ENCODE data around the gene GID4.

Gene GID4

DNA sequence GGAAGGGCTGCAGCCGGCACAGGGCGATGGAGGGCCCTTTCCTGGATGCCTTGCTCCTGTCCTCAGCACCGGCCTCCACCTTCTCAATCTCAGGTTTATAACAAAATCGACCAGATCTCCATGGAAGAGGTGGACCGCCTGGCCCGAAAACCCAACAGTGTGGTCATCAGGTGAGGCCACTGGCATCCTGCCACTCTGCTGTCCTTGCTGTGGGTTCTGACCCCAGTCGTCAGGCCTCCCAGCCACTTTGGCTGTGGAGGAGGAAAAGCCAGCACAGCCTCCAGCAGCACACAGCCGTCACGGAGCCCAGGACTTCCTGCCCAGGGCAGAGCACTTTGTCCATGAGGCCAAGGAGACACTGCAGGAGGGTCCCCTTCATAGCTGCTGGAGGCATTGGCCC lies 62.6 kb downstream of the GID4 start:
- DNase-seq (ENCODE audit: low read depth in 2 of 2): no peak

DNA sequence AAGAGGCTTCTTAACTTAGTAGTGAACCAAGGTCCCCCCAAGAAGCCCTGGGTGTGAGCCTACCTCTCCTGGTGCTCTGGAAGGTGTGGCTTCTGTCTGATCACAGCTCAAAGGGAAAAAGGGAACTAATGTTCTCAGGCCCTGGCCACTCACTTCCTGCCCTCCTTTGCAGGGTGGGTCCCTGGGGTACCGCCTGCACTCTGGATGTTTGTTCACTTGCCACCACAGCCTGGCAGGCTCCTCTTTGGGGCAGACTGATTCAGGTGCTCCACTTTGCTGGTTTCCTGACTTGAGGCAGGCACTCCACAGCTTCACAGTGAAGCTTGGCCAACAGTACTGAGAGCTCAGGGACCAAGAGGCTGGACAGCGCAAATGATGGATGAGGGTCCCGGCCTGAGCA lies 63.4 kb downstream of the GID4 start:
- no peak for DNase-seq (ENCODE audit: low read depth in 2 of 2)

DNA sequence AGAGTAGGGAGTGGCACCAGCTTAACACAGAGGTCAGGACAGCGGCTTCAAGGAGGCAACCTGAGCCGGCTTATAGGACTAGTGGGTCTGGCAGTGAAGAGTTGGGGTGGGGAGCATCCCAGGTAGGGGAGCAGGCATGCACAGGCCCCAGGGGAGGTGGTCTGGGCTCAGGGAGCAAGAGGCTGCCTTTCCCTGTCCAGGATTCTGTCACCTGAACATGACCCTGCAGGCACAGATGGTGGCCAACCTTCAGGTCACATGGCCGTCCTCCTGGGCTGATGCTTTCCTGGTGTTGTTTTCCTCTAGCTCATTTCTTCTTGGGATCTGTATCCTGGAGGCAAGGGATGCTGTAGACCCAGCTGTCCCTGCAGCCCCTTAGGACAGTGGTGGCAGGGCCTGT lies 65.8 kb downstream of the GID4 start:
- no peak for DNase-seq (ENCODE audit: low read depth in 2 of 2)

DNA sequence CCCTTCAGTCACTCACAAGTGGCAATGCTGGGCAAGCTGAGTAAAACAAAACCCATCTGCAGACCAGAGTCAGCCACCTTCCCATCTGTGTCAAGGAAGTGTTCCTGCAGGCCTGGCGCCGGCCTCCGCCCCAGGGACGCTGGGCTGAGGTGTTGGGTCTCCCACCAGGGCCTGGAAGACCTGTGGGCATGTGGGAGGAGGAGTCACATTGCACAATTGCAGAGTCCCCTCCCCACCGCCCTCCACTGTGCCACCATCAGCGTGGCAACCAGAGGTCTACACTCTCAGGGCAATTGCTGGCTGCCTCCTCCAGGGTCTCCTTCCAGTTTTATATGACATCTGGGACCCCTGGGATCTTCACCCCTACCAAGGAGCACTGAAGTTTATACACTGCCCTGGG lies 66.4 kb downstream of the GID4 start:
- DNase-seq (ENCODE audit: low read depth in 2 of 2): no peak

DNA sequence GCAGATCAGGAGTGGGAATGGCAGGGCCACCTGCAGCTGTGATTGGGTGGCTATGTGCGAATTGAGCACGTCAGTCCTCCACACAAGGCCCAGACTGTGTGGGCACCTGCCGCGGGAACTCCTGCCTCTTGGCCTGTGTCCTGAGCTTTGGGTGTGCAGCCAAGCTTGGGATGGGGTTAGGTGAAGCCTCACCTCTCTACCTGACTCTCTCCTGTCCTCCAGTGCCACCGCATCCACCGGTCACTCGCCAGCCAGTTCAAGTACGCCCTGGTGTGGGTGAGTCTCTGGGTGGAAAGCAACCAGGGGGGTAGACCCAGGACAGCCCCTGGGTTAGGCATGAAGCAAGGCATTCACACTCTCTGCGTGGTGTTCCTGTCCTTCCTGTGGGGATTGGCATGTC lies 67.0 kb downstream of the GID4 start:
- DNase-seq (ENCODE audit: low read depth in 2 of 2): no peak

DNA sequence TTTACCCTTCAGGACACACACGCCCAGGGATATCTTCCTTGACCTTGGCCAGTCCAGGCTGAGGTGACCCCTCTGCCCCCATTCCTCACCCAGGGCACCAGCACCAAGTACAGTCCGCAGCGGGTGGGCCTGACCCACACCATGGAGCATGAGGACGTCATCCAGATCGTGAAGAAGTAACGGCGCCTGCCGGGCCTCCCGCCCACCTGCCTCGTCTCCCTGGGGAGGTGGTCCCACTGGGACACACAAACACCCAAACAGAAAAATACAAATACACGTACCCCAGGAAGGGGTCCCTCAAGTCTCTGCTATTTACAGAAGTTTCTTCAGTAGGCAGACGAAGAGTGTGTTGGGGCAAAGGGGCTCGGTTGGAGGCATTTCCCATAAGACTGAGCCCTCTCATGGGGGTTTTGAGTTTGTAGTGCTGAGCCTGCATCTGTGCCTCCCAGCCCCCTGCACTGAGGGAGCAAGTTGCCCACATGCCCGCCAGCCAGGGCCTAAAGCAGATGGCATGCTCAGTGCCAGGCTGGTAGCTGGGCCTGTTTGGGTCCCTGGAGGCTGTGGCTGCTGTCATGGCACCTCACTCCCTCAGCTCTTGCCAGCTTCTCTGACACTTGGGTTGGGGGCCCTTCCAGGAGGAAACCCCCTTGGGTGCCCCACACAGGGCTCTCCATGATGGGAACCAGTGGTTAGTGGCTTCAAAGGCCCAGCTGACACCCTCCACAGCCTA lies 68.0 kb downstream of the GID4 start:
- no peak for DNase-seq (ENCODE audit: low read depth in 2 of 2)

DNA sequence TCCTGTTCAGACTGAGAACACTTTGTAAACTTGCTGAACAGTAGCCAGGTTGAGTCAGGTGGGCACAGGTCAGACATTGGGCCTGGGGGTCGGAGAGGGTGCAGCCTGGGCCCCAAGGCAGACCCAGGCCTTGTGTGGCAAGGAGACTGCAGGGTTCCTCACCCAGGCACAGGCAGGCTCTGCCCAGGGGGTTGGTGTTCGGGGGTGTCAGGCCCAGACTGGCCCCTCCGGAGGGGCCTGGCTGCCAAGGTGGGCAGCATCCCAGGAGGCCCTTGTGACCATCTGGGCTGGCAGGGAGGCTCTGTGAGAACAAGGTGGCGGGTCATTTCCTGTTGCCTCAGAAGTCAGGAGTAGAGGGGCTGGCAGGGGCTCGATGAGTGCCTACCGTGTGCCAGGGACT lies 68.8 kb downstream of the GID4 start:
- no peak for DNase-seq (ENCODE audit: low read depth in 2 of 2)

DNA sequence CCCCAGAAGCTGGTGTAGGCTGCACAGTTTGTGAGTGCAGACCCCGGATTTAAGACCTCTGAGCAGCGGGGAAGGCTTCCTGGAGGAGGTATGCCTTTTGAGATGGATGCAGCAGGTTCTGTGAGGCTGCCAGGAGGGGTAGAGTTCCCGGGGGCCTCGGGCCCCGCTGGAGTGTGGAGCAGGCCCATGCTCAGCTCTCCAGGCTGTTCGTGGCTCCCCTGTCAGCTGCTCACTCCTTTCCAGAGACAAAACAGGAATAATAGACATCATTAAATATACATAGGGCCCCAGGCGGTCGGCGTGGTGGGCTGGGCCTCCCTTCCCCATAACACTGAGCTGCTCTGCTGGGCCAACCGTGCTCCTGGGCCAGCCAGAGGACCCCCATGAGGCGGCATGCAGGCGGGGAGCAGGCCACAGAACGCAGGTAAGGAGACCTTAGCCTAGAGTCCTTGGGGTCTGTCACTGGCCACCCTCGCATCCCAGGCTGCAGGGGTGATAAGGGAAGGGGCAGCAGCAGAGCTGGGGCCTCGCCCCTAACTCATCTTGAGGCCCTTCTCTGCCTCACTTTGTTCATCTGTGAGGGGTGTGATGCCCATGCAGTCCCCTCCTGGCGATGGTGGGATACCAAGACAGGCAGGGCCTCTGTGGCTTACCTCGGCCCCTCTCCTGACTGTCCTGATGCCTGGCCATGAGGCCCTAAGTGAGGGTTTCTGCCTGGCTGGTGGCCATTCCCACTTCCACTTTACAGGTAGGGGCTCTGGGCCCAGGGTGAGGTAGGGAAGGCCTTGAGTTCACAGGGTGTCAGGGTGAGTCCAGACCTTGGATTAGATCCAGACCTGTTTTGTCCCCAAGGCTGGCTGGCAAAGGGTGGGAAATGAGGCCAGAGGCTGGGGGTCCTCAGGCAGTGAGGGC lies 69.4 kb downstream of the GID4 start, which contains the start of gene MYO15A:
TSS of gene MYO15A (plus strand) at position 356 of the 912 bp plus-strand sequence. CDS start 10,045 bp downstream, outside the sequence.
- no peak for DNase-seq (ENCODE audit: low read depth in 2 of 2)

DNA sequence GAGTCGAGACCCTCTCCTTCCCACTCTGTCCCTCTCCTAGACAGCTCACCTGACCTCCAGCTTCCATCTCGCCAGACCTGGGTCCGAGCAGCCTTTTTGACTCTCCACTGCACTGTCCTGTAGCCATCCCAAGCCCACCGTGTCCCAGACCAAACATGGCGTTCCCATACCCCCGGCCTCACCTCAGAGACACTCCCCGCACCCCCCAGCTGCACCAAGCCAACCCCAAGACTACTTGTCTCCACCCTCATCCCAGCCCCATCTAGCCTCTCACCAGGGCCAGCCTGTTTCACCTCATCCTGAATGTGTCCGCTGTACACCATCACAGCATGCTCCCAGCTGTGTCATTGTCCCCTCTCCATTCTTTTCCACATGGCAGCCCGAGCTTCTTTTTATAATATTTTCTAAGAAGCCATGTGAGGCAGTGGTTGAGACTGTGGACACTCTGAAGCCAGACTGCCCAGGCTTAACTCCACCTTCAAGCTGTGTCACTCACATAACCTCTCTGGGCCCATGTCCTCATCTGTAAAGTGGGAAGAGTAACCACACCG lies 70.8 kb downstream of the GID4 start:
- no peak for DNase-seq (ENCODE audit: low read depth in 2 of 2)

DNA sequence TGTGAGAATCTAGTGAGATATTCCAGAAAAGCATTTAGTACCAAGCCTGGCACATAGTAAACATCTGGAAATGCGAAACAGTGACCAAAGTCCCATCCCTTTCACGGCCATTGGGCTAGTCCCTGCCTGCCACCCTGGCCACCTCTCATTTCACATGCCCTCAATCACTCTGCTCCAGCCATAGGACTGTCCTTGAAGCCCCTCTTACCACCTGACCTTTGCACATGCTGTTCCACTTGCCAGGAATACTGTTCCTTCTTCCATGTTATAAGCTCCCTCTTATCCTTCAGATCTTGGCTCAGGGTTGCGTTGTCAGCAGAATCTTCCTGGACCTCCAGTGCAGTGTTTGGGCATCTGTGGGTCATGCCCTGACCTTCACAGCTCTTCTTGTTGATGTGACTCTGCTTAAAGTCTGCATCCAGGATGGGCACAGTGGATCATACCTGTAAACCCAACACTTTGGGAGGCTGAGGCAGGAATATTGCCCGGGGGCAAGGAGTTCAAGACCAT lies 71.5 kb downstream of the GID4 start:
- DNase-seq (ENCODE audit: low read depth in 2 of 2): no peak

DNA sequence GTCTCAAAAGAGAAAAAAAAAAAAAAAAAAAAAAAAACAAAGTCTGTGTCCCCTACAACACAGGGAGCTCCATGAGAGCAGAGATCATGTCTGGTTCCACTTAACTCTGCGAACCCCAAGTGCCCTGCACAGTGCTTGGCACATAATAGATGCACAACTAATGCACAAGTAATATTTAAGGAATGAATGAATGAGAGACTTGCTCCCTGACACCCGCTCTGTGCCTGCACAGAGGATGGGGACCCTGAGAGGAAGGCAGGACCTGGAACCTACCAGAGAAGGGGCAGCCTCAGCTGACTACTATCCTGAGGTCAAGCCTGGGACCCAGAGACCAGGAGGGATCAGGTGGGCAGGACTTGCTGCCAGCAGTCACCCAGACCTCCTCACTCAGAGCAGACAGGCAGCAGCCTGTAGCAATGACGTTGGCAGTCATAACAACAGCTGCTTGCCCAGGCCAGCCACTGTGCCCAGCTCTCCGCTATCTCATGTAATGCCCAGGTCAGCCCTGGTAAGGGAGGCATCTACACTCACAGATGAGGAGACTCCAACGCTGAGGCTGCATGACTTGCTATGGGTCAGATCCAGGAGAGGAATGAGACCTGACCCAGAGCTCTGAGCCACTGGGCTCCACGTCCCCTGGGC lies 72.2 kb downstream of the GID4 start:
- no peak for DNase-seq (ENCODE audit: low read depth in 2 of 2)

DNA sequence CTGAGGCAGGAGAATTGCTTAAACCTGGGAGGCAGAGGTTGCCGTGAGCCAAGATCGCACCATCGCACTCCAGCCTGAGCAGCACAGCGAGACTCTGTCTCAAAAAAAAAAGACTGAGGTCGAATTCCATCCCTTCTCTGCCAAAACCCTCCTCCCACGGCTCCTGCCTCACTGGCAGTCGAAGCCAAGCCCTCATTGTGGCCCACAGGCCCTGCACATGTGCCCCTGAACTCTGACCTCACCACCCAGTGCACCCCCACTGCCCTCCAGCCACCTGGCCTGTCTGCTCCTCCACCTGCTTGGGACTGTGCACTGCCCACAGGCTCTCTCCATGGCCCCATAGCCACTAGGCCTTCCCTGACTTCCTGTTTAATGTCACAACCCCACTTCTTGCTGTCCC lies 76.3 kb downstream of the GID4 start:
- DNase-seq (ENCODE audit: low read depth in 2 of 2): no peak

DNA sequence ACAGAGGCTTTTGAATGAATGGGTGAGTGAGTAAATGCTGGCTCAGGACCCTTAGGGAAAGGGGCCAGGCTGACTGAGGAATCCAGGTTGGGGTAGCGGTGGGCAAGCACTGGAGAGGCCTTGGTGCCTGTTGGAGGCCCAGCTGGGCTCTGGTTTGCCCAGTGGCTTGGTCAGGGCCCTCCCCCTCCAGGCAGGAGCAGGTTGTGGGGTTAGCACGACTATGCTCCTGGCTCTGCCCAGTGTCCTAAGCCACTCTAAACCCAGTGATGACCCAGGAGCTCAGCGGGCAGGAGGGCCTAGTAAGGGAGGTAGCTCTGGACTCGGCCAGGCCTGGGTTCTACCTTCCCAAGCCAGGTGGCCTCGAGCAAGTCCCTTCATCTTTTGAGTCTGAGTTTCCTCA lies 76.9 kb downstream of the GID4 start:
- DNase-seq (ENCODE audit: low read depth in 2 of 2): no peak

DNA sequence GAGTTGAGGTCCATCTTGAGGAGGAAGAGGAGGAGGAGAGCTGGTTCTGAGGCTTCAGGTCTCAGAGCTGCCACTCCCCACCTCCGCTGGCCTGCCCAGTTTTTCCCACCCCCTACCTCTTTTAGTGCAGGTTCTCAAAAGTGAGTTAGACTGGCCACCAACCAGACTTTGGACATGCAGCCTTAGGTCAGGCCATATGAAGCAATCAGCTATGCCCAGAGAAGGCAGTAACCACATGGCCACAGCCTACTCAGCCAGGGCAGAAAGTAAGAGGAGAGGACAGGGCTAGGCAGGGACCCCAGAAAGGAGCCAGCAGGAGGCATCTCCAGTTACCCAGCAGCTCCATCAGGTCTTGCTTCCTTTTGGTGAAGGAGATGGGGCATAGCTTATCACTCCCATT lies 78.3 kb downstream of the GID4 start:
- no peak for DNase-seq (ENCODE audit: low read depth in 2 of 2)

Data from stimulated activated CD4-positive, alpha-beta T cell treated with anti-CD3 and anti-CD28 coated beads, Interleukin-1b, Interleukin-23, amount 100 ng/mL, for 1 hour (primary cell).